Psoas muscle (tissue), 8 donors: ENCODE measurements around the gene ACOX3. TPM values are rescaled to one million over a fixed set of nuclear protein-coding genes. Genes with fewer than 3 reads are reported as not detected.

Source experiments
- ATAC-seq, 4 donors: fragments of 200-7000 bp; cut with Tn5 transposase; one replicate each; pipeline ENCODE4 v1.9.1; 2020; ENCODE audit warnings: moderate library complexity in 3 of 4, mild to moderate bottlenecking in 2 of 4
- DNase-seq, 2 donors: peaks; one replicate each; pipeline ENCODE4 v3.0.0-alpha.2; 2020
- H3K27ac ChIP-seq: fragments of 200-600 bp; one replicate; pipeline ENCODE4 v1.8.0; 2022
- H3K27me3 ChIP-seq, 3 donors: fragments of 200-600 bp in 1 of 3; one replicate each; pipeline versions ENCODE4 v1.6.1 to v1.8.0; 2013 to 2022; ENCODE audit warnings: low read length in 2 of 3, mild to moderate bottlenecking in 2 of 3, moderate library complexity in 1 of 3; ENCODE audit not compliant: insufficient read depth in 3 of 3
- H3K36me3 ChIP-seq, 2 donors: fragments of 200-600 bp in 1 of 2; one replicate each; pipeline versions ENCODE4 v1.6.1 to v1.8.0; 2013 to 2022; ENCODE audit warnings: low read depth in 1 of 2, mild to moderate bottlenecking in 1 of 2, moderate library complexity in 1 of 2; ENCODE audit not compliant: insufficient read depth in 1 of 2
- H3K4me1 ChIP-seq: fragments of 200-600 bp; one replicate; pipeline ENCODE4 v1.8.0; 2022
- H3K4me3 ChIP-seq: fragments of 200-600 bp; one replicate; pipeline ENCODE4 v1.8.0; 2022; ENCODE audit warnings: mild to moderate bottlenecking
- H3K9me3 ChIP-seq: fragments of 200-600 bp; one replicate; pipeline ENCODE4 v1.8.0; 2022
- WGBS, 3 donors: extraction: QIAGEN DNeasy Blood & Tissue Kit; methylation state at CpG; one replicate each; pipeline versions ENCODE4 v1.1.6 to v1.1.7; 2013; 5-methylcytosine and 5-hydroxymethylcytosine counted together
- intact Hi-C, 2 donors: fragments of 100-400 bp; cut with DNase I; formaldehyde crosslinking; loops; one replicate each; pipeline versions ENCODE4 v1.11.0 to v1.14.2; 2022
- polyA plus RNA-seq, 3 donors: library from polyadenylated mRNA; stranded (reverse); fragments of 200-250 nt; gene quantifications; one replicate each; pipeline ENCODE4 v1.2.3, GENCODE V29; 2013
- total RNA-seq, 4 donors: library from RNA; stranded (reverse); fragmentation: NEBNext Ultra II Directional in 2 of 4; extraction: Animal tissue kit (Norgen Biotek cat#: 25700) in 2 of 4; gene quantifications; one replicate each; pipeline versions ENCODE4 v1.2.1 to v1.2.4, GENCODE V29; 2021 to 2023
- TF ChIP-seq, protein P1 (sequence below): fragments of 200-600 bp; IDR thresholded peaks from one replicate; pipeline ENCODE4 v1.8.0; 2022; ENCODE audit warnings: antibody characterized with exemption
- donor health status: healthy with polysubstance abuse.
- donor health status: DM: no; HTN: no; CAD: no; lungs with moderate emphysema.
- donor health status: Bipolar disorder and iron deficiency.
- donor health status: healthy.
- donor health status: DM: yes; HTN: yes; CAD: no.
- donor health status: DM: no; HTN: no; CAD: no.
- donor health status: DM: no; HTN: no; CAD: no.
- donor health status: DM: yes; HTN: yes; CAD: no.

The ACOX3 gene
- total and polyA plus RNA-seq, 7 donors: 5.6 to 18.8 (median 10.8) TPM

DNA sequence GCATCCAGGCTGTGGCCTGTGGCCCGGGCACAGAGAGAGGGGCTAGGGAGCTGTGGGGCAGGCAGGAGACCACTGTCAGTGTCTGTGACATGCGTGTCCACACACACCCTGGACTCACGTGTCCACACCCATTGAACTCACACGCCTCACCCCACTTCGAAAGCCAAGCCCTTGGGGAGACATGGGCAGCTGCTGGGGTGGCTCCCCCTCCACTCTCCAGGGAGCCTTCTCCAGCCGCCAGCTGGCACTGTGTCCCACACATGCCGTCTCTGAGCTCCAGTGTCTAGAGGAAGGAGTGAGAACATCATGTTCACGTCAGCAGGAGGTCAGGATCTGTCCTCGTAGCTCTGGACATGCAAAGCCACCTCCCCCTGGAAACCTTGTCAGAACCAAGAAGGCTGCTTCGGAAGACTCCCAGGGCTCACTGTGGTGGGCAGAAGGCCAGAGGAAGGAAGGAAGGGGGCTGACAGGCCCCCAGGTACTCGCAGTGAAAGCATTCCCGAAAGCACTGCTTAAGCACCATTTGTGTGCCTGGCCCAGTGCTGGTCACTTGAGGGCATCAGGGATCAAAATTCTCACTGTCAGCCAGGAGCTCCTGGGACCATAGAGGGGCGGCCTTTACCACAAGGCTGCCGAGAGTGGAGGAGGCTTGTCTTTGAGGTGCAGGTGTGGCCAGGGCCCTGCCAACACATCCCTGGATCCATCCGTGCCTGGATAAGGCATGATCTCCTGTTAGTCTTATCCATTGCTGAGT, 109.5 kb downstream of the ACOX3 start:
- H3K4me3 ChIP-seq: no peak overlapping the region

DNA sequence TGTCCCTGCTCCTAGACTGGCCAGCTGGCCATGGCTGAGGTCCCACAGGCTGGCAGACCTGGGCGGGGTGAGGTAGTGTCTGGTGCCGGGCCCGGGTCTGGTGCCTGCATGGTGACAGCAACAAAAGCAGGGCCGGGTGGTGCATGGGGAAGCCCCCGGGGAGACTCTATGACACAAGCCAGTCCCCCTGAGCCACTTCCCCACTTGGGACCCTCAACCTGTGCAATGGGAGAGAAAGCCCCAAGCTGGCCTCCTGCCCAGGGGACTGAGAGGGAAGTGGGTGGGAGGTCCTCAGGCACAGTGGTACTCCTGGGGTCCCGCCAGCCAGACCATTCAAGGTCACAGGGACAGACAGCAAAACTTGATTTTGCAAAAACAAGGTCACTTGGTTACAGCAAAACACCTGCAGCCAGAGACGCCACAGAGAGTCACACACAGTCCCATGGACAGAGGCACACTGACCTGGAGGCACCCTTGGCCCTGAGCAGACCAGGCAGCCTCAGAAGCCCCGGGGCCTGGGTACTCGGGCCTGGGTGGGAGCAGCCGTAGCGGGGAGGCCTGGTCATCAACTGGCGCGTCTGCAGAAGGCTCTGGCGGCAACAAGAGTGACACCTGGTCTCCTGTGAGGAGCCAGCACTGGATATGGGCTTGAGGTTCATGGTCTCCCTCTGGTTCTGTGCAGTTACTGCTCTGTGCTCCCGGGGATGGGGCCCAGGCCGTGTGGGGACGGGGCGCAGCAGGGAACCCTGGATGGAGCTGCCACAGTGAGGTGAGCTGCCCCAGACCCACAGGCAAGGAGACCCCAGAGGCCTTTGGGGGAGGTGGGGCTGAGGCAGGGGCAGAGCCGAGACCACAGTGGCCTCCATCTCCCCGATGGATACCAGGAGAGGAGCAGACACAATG, 110.4 kb downstream of the ACOX3 start:
- Histone ChIP-seq H3K4me3 (no peak overlapping the region), H3K4me1 (peaks cover 19% of the 10 kb centered on the region), H3K9me3 (peaks cover 4% of the 10 kb centered on the region), H3K27ac (peak overlapping the region; percentile 70), H3K36me3 (no peaks in the 10 kb centered on the region), H3K27me3 (no peaks in the 10 kb centered on the region)
- DNase-seq (peak in 1 of 2 donors; percentile 65), ATAC-seq (peak; percentile 35 to 48 (median 44))
- intact Hi-C loops: loop anchor here in 1 of 2 donors (5.0 kb wide), 1 partner anchor 62 kb away; no protein-coding TSS in a partner anchor
- 40 to 56% (median 41%) methylated on average over 20 of the region's 20 CpGs for WGBS, 3 donors
- TF ChIP-seq, protein P1, sequence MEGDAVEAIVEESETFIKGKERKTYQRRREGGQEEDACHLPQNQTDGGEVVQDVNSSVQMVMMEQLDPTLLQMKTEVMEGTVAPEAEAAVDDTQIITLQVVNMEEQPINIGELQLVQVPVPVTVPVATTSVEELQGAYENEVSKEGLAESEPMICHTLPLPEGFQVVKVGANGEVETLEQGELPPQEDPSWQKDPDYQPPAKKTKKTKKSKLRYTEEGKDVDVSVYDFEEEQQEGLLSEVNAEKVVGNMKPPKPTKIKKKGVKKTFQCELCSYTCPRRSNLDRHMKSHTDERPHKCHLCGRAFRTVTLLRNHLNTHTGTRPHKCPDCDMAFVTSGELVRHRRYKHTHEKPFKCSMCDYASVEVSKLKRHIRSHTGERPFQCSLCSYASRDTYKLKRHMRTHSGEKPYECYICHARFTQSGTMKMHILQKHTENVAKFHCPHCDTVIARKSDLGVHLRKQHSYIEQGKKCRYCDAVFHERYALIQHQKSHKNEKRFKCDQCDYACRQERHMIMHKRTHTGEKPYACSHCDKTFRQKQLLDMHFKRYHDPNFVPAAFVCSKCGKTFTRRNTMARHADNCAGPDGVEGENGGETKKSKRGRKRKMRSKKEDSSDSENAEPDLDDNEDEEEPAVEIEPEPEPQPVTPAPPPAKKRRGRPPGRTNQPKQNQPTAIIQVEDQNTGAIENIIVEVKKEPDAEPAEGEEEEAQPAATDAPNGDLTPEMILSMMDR: no peak

More for the DNA sequence above, 109.5 kb downstream of the ACOX3 start:
- no peaks in the 10 kb centered on the region for H3K27me3 ChIP-seq
- no peaks in the 10 kb centered on the region for H3K36me3 ChIP-seq
- H3K9me3 ChIP-seq: peaks cover 4% of the 10 kb centered on the region
- peaks cover 19% of the 10 kb centered on the region for H3K4me1 ChIP-seq
- TF ChIP-seq, protein P1: no peak
- 13 to 23% (median 19%) methylated on average over 15 of the region's 15 CpGs for WGBS, 3 donors
- intact Hi-C loops: loop anchor here in 1 of 2 donors (5.0 kb wide), 1 partner anchor 61 kb away; no protein-coding TSS in a partner anchor
- H3K27ac ChIP-seq: peak overlapping the region; percentile 70
- ATAC-seq: peak; percentile 82 to 95 (median 92)
- DNase-seq: peak; percentile 68 to 96

DNA sequence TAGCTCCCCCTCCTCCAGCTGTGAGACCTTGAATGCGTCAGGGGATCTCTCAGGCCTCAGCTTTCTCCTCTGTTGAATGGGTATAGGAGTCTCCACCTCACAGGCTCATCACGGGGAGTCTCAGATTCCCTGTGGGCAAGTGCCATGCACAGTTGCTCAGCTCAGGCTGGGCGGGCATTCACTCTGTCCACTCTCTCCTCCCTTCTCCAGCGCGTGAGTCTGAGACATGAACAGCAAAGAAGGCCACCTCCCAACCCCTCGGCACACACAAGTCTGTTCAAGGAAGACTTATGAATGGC, 111.0 kb downstream of the ACOX3 start:
- ATAC-seq (peak in 2 of 4 donors; percentile 7 to 55), DNase-seq (no peak)
- H3K4me1 ChIP-seq: peaks cover 19% of the 10 kb centered on the region
- H3K9me3 ChIP-seq: peaks cover 4% of the 10 kb centered on the region
- TF ChIP-seq, protein P1: no peak
- H3K27me3 ChIP-seq: no peaks in the 10 kb centered on the region
- 57 to 70% (median 59%) methylated on average over 6 of the region's 6 CpGs for WGBS, 3 donors
- H3K4me3 ChIP-seq: no peak overlapping the region
- H3K36me3 ChIP-seq: no peaks in the 10 kb centered on the region
- intact Hi-C loops: no loop called here
- peak overlapping the region; percentile 70 for H3K27ac ChIP-seq

DNA sequence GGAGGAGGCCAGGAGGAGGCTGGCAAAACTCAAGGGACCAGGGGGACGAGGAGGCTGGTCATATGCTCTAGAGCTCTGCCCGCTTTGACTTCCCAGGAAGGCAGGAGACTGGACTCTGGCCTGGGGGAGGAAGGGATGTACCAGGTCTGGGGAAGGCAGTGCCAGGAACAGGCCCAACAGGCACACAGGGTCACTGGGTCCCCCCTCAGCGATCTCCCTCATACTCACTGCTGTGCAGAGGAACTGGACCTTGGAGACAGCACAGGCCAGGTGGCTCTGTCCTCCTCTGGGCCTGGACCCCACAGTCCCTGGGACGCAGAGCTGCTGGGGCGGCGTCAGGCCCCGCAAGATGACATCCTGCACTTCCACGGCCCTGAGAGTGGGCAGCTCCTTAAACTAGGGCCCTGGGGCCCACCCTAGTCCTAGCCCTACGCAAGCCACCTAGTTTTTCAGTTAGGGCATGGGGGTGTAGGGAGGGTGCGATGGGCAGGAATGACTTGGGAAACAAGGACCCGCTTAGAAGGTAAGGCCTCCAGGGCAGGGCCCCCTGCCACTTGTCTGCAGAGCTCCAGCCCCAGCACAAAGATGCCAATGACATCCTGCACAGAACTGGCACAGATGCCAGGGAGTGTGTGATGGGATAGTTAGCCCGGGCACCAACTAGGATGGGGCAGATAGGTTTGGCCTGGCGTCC, 111.5 kb downstream of the ACOX3 start:
- intact Hi-C loops: no loop called here
- Histone ChIP-seq H3K4me1 (peaks cover 19% of the 10 kb centered on the region), H3K27ac (no peak overlapping the region), H3K27me3 (no peaks in the 10 kb centered on the region), H3K9me3 (peaks cover 4% of the 10 kb centered on the region), H3K36me3 (no peaks in the 10 kb centered on the region), H3K4me3 (no peak overlapping the region)
- DNase-seq: peak in 1 of 2 donors; percentile 43
- TF ChIP-seq, protein P1: no peak
- no peak for ATAC-seq
- 78 to 83% (median 80%) methylated on average over 13 of the region's 13 CpGs for WGBS, 3 donors
